HG03066 (cell line): ENCODE measurements around the gene SLC22A23.

Experiments
- ATAC-seq: cut with Tn5 transposase; IDR thresholded peaks from one replicate; pipeline ENCODE4 v1.9.1; 2021; ENCODE audit warnings: low read depth; ENCODE audit not compliant: unreplicated experiment

Gene SLC22A23

DNA sequence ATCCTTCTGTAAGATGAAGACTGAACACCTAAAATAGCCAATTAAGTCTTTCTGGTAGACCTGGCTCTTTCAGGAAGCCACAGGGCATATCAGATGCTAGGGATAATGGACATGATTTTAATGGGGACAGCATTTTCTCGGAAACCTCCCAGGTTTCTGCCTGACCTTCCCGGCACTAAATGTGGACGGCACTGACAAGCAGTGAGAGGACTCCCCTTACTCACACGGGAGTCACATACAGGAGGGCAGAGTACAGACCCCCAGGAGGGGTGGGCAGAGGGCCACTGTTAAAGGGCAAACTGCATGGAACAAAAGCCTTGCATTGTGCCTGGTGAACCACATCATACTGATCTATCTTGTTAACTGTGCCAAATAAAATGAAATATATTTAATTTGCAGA lies 178.2 kb downstream of the SLC22A23 start:
- ATAC-seq, result no peak

DNA sequence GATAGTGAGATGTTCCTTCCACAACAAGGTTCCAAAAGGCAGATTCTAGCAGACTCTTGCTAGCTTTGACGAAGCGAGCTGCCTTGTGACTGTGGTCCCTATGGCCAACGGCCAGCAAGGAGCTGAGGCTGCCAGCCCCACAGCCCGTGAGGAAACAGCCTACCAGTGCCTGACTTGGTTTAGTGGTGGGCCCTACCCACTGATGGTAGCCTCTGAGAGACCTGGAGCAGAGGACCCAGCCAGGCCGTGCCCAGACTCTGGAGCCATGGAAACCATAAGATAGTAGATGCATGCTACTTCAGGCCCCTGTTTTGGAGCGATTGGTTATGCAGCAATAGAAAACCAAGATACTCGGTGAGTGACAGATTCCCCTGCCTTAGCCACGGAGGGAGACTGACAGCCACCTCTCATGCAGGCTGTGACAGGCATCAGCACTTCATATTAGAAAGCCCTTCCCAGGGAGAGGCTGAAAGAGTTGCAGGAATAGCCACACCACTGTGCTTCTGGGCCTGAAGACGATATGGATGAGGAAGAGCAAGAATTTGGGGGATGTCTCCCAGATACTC lies 178.9 kb downstream of the SLC22A23 start:
- no peak for ATAC-seq

DNA sequence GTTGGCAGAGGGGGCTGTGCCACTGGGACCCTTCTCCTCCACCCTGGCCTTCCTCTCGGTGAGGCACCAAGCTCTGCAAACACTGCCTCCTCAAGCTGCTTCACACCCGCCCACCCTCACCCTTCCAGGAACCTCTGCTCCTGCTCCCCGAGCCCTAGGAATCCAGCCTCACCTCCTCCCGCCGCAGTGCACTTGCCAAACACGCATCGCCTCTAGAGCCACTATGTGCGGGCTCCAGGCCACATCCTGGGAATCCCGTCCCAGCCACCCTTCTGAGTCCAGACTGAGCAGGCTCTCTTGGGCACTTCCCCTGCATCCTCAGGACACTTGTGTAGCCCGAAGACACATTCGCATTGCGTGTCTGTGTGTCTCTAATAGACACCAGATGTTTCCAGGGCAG lies 179.6 kb downstream of the SLC22A23 start:
- ATAC-seq, result no peak

GRCh38 chr6:3276174-3277167 lies 180.4 kb downstream of the SLC22A23 start:
- no peak for ATAC-seq

DNA sequence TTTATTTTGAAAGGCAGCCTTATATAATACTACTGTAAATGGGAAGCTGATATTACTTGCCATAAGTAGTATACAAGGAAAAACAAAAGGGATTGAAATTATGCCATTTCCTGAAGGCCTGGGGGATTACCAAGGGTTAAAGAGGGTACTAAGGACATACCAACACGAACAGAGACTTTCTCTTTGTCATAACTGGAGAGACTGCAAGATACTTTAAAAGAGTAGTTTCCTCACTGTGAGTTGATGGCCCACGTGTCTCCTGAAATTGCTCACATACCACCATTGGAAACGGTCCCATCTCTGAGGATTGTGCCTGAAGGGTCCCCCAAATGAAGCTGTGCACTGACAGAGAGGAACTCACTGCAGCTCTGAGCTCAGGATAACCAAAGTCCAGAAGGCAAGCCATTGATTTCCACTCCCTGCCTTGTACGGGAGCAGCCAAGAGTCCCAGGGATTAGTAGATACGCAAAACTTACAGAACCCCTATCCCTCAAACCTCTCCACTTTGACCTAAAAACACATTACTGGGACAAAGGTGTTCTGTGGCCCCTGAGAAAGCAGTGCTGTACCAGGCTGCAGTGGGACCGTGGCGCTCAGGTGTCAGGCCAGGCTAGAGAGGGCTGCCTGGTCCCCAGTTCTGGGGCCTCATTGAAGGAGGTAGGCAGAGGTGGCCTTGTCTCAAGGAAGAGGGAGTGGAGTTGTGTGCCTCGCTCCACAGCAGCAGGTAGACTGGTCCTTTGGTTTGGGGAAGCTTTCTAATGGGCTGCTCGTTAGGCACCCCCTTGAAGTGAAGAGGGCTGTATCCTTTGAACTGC lies 182.9 kb downstream of the SLC22A23 start:
- no peak for ATAC-seq

GRCh38 chr6:3272911-3273547 lies 183.8 kb downstream of the SLC22A23 start:
- ATAC-seq, result no peak

GRCh38 chr6:3271756-3272155 lies 185.1 kb downstream of the SLC22A23 start:
- ATAC-seq, result no peak

- ATAC-seq, result no peak
These were observed 186.6 kb downstream of the SLC22A23 start for GRCh38 chr6:3270258-3270657.

GRCh38 chr6:3269281-3269975 lies 187.4 kb downstream of the SLC22A23 start:
- ATAC-seq, result no peak

DNA sequence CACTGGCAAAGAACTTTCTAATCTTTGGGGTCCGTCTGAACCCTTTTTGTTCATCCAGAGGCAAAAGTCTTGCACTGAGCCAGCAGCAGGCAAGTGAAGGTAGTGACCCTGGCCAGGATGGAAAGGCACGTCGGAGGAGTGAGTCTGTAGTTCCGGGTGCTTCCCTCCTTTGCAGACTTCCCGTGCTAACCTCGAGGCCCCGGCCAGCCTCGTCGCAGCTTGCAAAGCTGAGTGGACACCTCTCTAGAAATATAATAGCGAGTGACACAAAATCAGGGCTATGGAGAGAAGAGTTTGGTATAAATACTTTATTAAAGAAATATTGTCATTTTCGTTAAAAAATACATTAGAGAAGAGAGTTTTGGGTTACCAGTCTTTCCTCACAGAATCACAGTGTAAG lies 188.2 kb downstream of the SLC22A23 start:
- ATAC-seq, result no peak

DNA sequence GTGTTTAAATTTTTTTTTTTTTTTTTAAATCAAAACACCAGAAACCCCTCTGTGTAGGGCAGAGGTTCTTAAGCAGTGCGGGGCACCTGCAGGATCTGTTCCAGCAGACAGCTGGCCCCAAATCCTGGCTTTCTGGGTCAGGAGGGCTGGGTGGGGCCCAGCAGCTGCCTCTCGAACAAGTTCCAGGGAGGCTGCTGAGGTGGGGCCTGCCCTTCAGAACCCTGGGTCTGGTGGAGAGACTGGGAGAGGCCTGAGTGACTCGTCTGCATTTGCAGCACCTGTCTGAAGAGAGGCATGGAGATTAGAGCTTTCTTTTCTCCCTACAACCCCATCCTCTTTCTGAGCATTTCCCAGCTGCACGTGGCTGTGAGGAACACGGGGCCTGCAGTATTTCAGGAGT lies 189.7 kb downstream of the SLC22A23 start:
- ATAC-seq, result no peak

GRCh38 chr6:3266170-3266569 lies 190.7 kb downstream of the SLC22A23 start:
- no peak for ATAC-seq

- no peak for ATAC-seq
These were observed 191.2 kb downstream of the SLC22A23 start for GRCh38 chr6:3265671-3266070.

- ATAC-seq, result no peak
These were observed 192.5 kb downstream of the SLC22A23 start for GRCh38 chr6:3264356-3264755.

DNA sequence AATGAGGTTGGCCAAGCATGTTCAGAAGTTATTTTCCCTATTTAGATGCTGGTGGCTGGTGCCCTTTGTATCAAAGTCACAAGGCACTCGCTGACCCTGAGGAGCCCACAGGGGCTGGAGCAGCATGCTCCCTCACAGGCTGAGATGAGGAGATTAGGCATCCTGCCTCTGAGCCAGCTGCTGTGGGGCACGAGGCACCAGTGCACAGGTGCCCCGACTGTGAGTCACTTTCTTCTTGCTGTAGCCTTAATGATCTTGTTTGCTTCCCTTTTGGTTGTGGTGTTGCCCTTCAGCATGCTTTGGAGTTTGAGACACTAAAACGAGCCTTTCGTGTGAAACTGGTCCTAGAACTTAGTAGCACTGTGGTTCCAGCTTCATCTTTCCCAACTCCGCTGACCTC lies 193.8 kb downstream of the SLC22A23 start:
- ATAC-seq, result no peak

DNA sequence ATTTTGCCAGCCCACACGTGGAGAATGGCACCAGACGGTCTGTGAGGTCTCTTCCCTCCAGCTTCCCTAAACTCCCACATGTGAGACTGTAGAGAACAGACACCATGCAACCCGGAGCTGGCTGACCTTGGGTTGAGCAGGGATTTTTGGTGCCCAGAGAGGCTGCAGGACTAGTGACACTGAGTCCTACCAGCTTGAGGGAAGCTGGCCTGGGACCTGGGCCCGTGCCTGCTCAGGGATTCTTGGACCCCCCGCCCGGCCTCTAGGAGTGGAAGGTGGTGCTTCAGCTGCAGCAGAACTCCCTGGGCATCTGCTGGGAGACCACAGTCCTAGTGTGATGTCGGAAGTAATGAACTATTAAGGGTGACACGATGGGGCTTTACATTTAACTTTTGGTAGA lies 194.9 kb downstream of the SLC22A23 start:
- no peak for ATAC-seq

DNA sequence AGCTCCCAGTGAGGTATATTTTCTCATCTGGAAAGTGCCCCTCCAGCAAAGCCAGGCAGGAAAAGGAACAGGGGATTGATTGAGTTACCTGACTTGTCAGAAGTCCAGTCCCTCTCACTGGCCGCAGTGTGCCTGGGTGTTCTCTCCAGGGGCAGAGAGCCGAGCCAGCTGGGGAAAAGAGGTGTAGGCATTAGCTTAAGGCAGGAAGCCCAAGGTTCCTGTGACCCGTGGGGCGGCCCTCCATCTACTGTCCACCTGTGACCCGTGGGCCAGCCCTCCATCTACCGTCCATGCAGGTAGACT lies 195.4 kb downstream of the SLC22A23 start:
- ATAC-seq, result no peak

GRCh38 chr6:3260772-3261517 lies 195.9 kb downstream of the SLC22A23 start:
- no peak for ATAC-seq

GRCh38 chr6:3260296-3260695 lies 196.6 kb downstream of the SLC22A23 start:
- ATAC-seq, result no peak
